ENCODE data around the gene TXNDC5. TPM values are rescaled to one million over a fixed set of nuclear protein-coding genes. Genes with fewer than 3 reads are reported as not detected.

The TXNDC5 gene
- total and polyA plus RNA-seq, 9 of the 15 experiments (the other 6 are each of a cell fraction or from before 2014, with no cell fraction given): 33.9 to 156 (median 137) TPM

GRCh38 chr6:7904654-7905319 is 5.8 kb downstream of the TXNDC5 start:
- Histone ChIP-seq H2AFZ (ENCODE audit: low read depth, low read length) (no peak overlapping the region), H3K79me2 (ENCODE audit: control insufficient read depth, insufficient read depth, low read length) (peaks cover 52% of the 10 kb centered on the region), H3K27ac (ENCODE audit: extremely low read depth, low read depth, low read length) (no peak overlapping the region), H3K4me1 (replicated peaks in 1 of 2; ENCODE audit: control insufficient read depth in 2 of 2, insufficient read depth in 2 of 2, low read length in 2 of 2) (peaks cover 15 to 39% of the 10 kb centered on the region in 2 experiments), H3K9ac (ENCODE audit: insufficient read depth in 1 of 2, low read depth in 2 of 2, low read length in 2 of 2) (no peak overlapping the region), H3K36me3 (ENCODE audit: control insufficient read depth, insufficient read depth, low read length) (peaks cover 82% of the 10 kb centered on the region), H3K27me3 (ENCODE audit: control insufficient read depth in 2 of 2, insufficient read depth in 2 of 2, low read length in 2 of 2) (no peaks in the 10 kb centered on the region), H3K4me3 (no peak overlapping the region), H3K9me1 (ENCODE audit: control insufficient read depth, insufficient read depth, low read length) (peaks cover 9% of the 10 kb centered on the region), H3K9me3 (replicated peaks; ENCODE audit: control insufficient read depth, insufficient read depth, low read depth, low read length) (no peaks in the 10 kb centered on the region), H4K20me1 (replicated peaks; ENCODE audit: control insufficient read depth, insufficient read depth, low read length) (peaks cover 78% of the 10 kb centered on the region), H3K4me2 (ENCODE audit: insufficient read depth, low read length) (no peak overlapping the region)
- in situ Hi-C loops (cut with MboI) (no loop called here), intact Hi-C loops (cut with micrococcal nuclease) (no loop called here)
- no peak for FAIRE-seq
- TF ChIP-seq FOXJ3 (CRISPR knock-in tag; IDR thresholded peaks at IDR 0.05) (no peak), CREM (IDR thresholded peaks at IDR 0.05; ENCODE audit: low read depth) (no peak), ZNF408 (CRISPR knock-in tag; IDR thresholded peaks at IDR 0.05; ENCODE audit: low read depth) (no peak), NFIC (IDR thresholded peaks at IDR 0.05) (peak; percentile 66)
- TF ChIP-seq, protein P1, sequence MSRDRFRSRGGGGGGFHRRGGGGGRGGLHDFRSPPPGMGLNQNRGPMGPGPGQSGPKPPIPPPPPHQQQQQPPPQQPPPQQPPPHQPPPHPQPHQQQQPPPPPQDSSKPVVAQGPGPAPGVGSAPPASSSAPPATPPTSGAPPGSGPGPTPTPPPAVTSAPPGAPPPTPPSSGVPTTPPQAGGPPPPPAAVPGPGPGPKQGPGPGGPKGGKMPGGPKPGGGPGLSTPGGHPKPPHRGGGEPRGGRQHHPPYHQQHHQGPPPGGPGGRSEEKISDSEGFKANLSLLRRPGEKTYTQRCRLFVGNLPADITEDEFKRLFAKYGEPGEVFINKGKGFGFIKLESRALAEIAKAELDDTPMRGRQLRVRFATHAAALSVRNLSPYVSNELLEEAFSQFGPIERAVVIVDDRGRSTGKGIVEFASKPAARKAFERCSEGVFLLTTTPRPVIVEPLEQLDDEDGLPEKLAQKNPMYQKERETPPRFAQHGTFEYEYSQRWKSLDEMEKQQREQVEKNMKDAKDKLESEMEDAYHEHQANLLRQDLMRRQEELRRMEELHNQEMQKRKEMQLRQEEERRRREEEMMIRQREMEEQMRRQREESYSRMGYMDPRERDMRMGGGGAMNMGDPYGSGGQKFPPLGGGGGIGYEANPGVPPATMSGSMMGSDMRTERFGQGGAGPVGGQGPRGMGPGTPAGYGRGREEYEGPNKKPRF (IDR thresholded peaks at IDR 0.05; ENCODE audit: low read depth, low read length): no peak
- TF ChIP-seq, protein P2, sequence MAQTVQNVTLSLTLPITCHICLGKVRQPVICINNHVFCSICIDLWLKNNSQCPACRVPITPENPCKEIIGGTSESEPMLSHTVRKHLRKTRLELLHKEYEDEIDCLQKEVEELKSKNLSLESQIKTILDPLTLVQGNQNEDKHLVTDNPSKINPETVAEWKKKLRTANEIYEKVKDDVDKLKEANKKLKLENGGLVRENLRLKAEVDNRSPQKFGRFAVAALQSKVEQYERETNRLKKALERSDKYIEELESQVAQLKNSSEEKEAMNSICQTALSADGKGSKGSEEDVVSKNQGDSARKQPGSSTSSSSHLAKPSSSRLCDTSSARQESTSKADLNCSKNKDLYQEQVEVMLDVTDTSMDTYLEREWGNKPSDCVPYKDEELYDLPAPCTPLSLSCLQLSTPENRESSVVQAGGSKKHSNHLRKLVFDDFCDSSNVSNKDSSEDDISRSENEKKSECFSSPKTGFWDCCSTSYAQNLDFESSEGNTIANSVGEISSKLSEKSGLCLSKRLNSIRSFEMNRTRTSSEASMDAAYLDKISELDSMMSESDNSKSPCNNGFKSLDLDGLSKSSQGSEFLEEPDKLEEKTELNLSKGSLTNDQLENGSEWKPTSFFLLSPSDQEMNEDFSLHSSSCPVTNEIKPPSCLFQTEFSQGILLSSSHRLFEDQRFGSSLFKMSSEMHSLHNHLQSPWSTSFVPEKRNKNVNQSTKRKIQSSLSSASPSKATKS (CRISPR knock-in tag; IDR thresholded peaks at IDR 0.05): no peak
- TF ChIP-seq, protein P3, sequence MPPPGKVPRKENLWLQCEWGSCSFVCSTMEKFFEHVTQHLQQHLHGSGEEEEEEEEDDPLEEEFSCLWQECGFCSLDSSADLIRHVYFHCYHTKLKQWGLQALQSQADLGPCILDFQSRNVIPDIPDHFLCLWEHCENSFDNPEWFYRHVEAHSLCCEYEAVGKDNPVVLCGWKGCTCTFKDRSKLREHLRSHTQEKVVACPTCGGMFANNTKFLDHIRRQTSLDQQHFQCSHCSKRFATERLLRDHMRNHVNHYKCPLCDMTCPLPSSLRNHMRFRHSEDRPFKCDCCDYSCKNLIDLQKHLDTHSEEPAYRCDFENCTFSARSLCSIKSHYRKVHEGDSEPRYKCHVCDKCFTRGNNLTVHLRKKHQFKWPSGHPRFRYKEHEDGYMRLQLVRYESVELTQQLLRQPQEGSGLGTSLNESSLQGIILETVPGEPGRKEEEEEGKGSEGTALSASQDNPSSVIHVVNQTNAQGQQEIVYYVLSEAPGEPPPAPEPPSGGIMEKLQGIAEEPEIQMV (tag; conservative IDR thresholded peaks at IDR 0.05; ENCODE audit: low read depth): no peak
- TF ChIP-seq, protein P4, sequence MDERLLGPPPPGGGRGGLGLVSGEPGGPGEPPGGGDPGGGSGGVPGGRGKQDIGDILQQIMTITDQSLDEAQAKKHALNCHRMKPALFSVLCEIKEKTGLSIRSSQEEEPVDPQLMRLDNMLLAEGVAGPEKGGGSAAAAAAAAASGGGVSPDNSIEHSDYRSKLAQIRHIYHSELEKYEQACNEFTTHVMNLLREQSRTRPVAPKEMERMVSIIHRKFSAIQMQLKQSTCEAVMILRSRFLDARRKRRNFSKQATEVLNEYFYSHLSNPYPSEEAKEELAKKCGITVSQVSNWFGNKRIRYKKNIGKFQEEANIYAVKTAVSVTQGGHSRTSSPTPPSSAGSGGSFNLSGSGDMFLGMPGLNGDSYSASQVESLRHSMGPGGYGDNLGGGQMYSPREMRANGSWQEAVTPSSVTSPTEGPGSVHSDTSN (CRISPR knock-in tag; IDR thresholded peaks at IDR 0.05; ENCODE audit: low read depth): no peak
- TF ChIP-seq, protein P4 (tag; conservative IDR thresholded peaks at IDR 0.05; ENCODE audit: low read depth): no peak
- ChIA-PET POLR2A (interaction anchor here (0.6 kb wide), 2 partner anchors 180 to 898 kb away, joined by 3 to 4 read pairs; no protein-coding TSS in a partner anchor), CTCF (ENCODE audit: low intra/inter-chr PET ratio) (no interaction called here)
- WGBS (ENCODE audit: insufficient coverage, low coverage, missing lambda C conversion rate): 95% methylated on average over 5 of the region's 5 CpGs
- no peak for ATAC-seq
- BruUV-seq (replicated peaks): no TSS peak
- DNase-seq (ENCODE audit: extremely low read depth in 1 of 4, low spot score in 3 of 4): no peak
